Measurements from ENCODE around the gene CCDC196. TPM values are rescaled to one million over a fixed set of nuclear protein-coding genes. Genes with fewer than 3 reads are reported as not detected.

CCDC196 gene
- total RNA-seq (not detected), polyA plus RNA-seq (not detected)
- long read RNA-seq, donor 1, result 0 reads
- long read RNA-seq, donor 2, result 0 reads
- long read RNA-seq, donor 3, result 0 reads

GRCh38 chr14:66485910-66486421, at the start of gene CCDC196:
CCDC196 (plus strand) TSS chr14:66486371; CDS start chr14:66486503, 132 bp downstream.
- TF ChIP-seq CTCF (IDR thresholded peaks at IDR 0.05), result no peak
- no peaks in the 10 kb centered on the region for H3K27me3 ChIP-seq
- ATAC-seq (no peak), DNase-seq (no peak)
- WGBS, 2 donors, result 76% methylated on average over 2 of the region's 2 CpGs
- no peaks in the 10 kb centered on the region for H3K9me3 ChIP-seq
- H3K36me3 ChIP-seq, result no peaks in the 10 kb centered on the region
- peaks cover 0 to 31% (median 15%) of the 10 kb centered on the region in 9 donors for H3K4me1 ChIP-seq
- no peak within 1 kb of the TSS for H3K4me3 ChIP-seq
- intact Hi-C loops (cut with DNase I), result loop anchor here in 2 of 10 donors (5.0 to 10.0 kb wide), 2 partner anchors 84 to 629 kb away; no protein-coding TSS in a partner anchor
- peak within 1 kb of the TSS in 1 of 10 donors; percentile 11 for H3K27ac ChIP-seq

- peaks cover 0 to 38% (median 22%) of the 10 kb centered on the region in 11 donors for H3K9me3 ChIP-seq
- no peak for DNase-seq
- H3K27ac ChIP-seq, result no peak overlapping the region
- ATAC-seq, result no peak
- intact Hi-C loops (cut with DNase I), result no loop called here
- no peak for TF ChIP-seq CTCF (IDR thresholded peaks at IDR 0.05)
- H3K27me3 ChIP-seq, result no peaks in the 10 kb centered on the region
- no peaks in the 10 kb centered on the region for H3K36me3 ChIP-seq
- peaks cover 0 to 3% (median 0%) of the 10 kb centered on the region in 9 donors for H3K4me1 ChIP-seq
- 80 to 81% methylated on average over 5 of the region's 5 CpGs for WGBS, 2 donors
- H3K4me3 ChIP-seq, result no peak overlapping the region
Measured at GRCh38 chr14:66440801-66441200, 45.4 kb upstream of the CCDC196 start.

GRCh38 chr14:66442953-66443571, 43.1 kb upstream of the CCDC196 start:
- no peak overlapping the region for H3K27ac ChIP-seq
- H3K4me3 ChIP-seq, result no peak overlapping the region
- no peak for ATAC-seq
- H3K27me3 ChIP-seq, result no peaks in the 10 kb centered on the region
- intact Hi-C loops (cut with DNase I), result no loop called here
- no peak for TF ChIP-seq CTCF (IDR thresholded peaks at IDR 0.05)
- H3K9me3 ChIP-seq, result peaks cover 0 to 29% (median 17%) of the 10 kb centered on the region in 11 donors
- H3K36me3 ChIP-seq, result no peaks in the 10 kb centered on the region
- DNase-seq, result no peak
- WGBS, 2 donors, result 70 to 76% methylated on average over 4 of the region's 4 CpGs
- H3K4me1 ChIP-seq, result peaks cover 0 to 3% (median 0%) of the 10 kb centered on the region in 9 donors

- ATAC-seq (peak in 1 of 8 donors; percentile 33), DNase-seq (no peak)
- peaks cover 0 to 22% (median 11%) of the 10 kb centered on the region in 11 donors for H3K9me3 ChIP-seq
- no peaks in the 10 kb centered on the region for H3K27me3 ChIP-seq
- H3K27ac ChIP-seq, result no peak overlapping the region
- WGBS, 2 donors, result 63 to 77% methylated on average over 2 of the region's 2 CpGs
- no peaks in the 10 kb centered on the region for H3K36me3 ChIP-seq
- H3K4me1 ChIP-seq, result peaks cover 0 to 3% (median 0%) of the 10 kb centered on the region in 9 donors
- intact Hi-C loops (cut with DNase I), result no loop called here
- TF ChIP-seq CTCF (IDR thresholded peaks at IDR 0.05), result no peak
- no peak overlapping the region for H3K4me3 ChIP-seq
Measured at GRCh38 chr14:66443785-66444184, 42.4 kb upstream of the CCDC196 start.
